A673 (cell line): Measurements from ENCODE around the gene FAS.

ENCODE experiments used
- EZH2 ChIP-seq: fragments of 200-600 bp; sonication (generic); IDR thresholded peaks from 2 replicates; pipeline ENCODE4 v1.6.1; 2017; ENCODE audit warnings: borderline replicate concordance, low read depth, mild to moderate bottlenecking, mixed read lengths, antibody characterized with exemption, low read length; ENCODE audit not compliant: poor library complexity, severe bottlenecking
- TF ChIP-seq, protein P1 (sequence below): fragments of 300-800, 200-600 bp; sonication (generic); conservative IDR thresholded peaks from 2 replicates; pipeline ENCODE4 v1.5.1; 2017; ENCODE audit warnings: low read depth, mild to moderate bottlenecking, antibody characterized with exemption, low read length, moderate library complexity, mixed read lengths

DNA sequence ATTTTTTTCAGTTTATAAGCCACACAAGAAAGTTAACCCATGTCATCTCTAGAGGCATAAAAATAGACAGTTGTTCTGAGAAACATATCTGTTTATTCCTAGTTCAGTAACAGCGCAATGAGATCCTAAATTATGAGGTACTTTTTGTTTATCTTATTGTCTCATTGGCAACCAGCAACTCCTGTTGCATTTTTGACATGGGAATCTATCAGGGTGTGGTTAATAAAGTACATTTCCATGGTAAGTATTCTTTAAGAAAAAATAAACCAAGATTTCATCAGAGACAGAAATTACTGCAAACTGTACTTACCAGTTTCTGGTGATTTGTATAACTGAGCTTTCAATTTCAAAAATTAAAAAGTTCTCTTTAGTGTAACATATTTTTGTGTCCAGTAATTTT lies 9.0 kb downstream of the FAS start:
- TF ChIP-seq, protein P1, sequence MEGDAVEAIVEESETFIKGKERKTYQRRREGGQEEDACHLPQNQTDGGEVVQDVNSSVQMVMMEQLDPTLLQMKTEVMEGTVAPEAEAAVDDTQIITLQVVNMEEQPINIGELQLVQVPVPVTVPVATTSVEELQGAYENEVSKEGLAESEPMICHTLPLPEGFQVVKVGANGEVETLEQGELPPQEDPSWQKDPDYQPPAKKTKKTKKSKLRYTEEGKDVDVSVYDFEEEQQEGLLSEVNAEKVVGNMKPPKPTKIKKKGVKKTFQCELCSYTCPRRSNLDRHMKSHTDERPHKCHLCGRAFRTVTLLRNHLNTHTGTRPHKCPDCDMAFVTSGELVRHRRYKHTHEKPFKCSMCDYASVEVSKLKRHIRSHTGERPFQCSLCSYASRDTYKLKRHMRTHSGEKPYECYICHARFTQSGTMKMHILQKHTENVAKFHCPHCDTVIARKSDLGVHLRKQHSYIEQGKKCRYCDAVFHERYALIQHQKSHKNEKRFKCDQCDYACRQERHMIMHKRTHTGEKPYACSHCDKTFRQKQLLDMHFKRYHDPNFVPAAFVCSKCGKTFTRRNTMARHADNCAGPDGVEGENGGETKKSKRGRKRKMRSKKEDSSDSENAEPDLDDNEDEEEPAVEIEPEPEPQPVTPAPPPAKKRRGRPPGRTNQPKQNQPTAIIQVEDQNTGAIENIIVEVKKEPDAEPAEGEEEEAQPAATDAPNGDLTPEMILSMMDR: no peak
- TF ChIP-seq EZH2: no peak
